Retina (tissue), 1 donor: ENCODE data around the gene FXYD2.
"Not testable (repeated sequence)": the region's sequence is repeated elsewhere in the genome, so short reads cannot be mapped to it uniquely, and the experiment has no call there.

ENCODE experiments used
- DNase-seq: peaks from one replicate; pipeline ENCODE4 v3.0.0-alpha.2; 2016

The FXYD2 gene

GRCh38 chr11:117824571-117825537 lies at the start of gene FXYD2:
FXYD2 (minus strand) TSS chr11:117824744; CDS start chr11:117824678, 66 bp downstream.
- DNase-seq, result no peak

DNA sequence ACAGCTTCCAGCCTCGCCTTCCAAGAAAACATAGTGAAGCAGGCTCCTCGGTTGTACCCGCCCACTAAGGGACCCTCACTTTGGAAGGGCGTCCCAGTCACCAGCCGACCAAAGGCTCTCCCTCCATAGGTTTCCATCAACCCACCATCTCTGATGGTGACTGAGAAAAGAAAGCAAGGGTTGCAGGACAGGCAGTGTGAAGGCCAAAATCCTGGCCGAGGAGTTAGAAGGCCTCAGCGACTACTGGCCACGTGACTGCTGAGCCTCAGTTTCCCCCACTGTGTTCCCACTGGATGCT lies 49.2 kb upstream of the FXYD2 start:
- no peak for DNase-seq

- no peak for DNase-seq
Observed at GRCh38 chr11:117872975-117873827, 48.7 kb upstream of the FXYD2 start.

DNA sequence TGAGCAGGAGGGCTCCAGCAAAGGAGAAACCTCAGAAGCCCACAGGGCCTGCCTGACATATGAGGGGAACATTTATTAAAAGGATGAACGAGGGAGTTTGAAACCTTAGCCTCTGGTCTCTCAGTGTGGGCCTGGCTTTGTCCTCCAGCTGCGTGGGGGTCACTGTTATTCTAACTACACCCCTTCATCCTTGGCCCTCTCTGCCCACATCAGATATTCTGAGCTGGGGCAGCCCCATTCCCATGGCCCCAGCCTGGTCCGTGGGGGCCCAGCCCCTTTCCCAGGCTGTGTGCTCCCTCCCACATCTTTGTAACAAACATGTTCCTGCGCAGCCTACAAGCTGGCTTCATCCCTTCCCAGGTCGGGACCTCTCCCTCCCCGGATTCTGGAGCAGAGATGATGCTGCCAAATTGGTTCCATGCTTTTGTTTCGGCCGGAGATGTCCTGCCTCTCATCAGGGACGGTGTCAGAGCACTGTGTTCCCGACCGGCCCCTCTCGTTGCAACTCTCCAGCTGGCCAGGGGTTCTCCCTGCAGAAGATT lies 47.9 kb upstream of the FXYD2 start:
- DNase-seq, result no peak

GRCh38 chr11:117871784-117872183 lies 47.2 kb upstream of the FXYD2 start:
- DNase-seq, result no peak

DNA sequence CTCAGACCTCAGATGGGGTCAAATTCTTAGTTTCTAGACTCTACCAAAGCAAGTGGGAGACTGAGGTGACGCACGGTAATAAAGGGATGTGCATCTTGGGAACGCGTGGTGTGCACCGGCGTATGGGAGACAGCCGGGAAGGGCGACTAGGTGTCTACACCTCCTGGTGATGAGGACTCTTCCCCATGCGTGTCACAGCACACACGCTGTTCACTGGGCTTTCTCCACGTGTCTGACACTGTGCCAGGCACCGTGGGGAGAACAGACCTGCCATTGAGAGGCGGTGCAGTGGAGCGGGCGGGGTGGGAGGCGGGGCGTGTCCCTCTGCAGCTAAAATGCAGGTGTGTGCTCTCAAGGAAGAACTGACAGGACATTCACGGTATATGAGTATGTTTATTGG lies 46.6 kb upstream of the FXYD2 start:
- no peak for DNase-seq

- peak; percentile 61 for DNase-seq
Observed at GRCh38 chr11:117870103-117870952, 45.8 kb upstream of the FXYD2 start.

DNA sequence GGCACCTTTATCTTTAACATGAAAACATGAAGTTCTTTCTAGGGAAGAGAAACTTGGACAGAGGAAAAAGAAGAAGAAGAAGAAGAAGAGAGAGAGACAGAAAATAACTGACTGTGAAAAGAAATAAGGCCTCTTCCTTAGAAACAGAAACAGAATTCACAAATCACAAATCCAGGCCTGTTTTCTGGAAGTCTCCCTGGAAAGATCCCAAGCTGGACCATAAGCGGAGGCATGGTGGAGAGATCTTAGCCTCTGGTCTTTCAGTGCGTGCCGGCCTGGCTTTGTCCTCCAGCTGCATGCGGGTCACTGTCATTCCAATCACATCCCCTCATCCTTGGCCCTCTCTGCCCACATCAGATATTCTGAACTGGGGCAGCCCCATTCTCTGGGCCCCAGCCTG lies 45.1 kb upstream of the FXYD2 start:
- no peak for DNase-seq

DNA sequence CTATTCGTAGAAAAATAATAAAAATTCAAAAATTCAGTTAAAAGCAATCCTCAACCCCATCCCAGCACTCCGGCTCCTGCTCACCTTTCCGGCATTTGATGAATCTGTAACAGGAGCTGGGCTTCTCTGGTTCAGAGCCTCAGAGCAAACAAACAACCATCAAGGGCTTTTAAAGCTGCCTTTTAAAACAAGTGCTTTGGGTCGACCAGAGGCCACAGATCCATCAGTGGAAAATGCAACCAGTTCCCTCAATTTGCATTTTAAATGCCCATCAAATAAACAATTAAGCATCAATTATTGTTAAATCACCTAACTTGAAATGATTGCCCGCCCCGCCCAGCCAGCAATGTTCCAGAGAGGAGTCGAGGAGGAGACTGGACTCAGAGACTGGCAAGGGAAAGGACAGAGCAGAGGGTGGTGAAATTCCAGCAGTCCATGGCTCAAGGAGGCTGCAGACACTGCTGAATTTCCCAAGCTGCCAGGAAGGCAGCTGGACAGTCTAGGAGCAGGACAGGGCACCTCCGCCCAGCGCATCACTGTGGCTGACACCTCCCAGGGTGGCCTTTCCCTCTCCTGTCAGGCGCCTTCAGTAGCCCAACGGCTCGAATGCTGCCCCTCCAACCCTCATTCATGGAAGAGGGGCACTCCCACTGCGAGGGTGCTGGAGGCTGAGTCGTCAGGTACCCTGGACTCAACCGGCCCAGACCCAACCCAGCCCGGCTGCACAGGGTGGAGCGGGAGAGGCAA lies 44.4 kb upstream of the FXYD2 start:
- DNase-seq, result no peak

DNA sequence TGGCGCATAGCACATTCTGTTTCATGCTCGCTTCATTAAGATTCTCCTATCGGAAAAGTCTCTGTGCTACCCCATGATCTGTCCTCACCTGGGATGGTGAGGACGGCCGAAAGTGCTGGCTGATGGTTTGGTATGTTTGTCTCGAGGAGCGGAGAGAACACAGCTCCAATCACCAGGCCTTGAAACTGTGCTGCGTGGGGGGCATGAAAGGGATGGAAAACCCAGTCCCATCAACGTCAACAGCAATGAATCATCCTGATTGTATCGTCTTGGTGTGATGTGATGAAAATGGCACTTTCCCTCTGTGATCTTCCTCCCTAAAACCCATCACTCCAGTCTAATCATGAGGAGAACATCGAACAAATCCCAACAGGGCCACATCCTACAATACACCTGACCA lies 43.5 kb upstream of the FXYD2 start:
- no peak for DNase-seq

DNA sequence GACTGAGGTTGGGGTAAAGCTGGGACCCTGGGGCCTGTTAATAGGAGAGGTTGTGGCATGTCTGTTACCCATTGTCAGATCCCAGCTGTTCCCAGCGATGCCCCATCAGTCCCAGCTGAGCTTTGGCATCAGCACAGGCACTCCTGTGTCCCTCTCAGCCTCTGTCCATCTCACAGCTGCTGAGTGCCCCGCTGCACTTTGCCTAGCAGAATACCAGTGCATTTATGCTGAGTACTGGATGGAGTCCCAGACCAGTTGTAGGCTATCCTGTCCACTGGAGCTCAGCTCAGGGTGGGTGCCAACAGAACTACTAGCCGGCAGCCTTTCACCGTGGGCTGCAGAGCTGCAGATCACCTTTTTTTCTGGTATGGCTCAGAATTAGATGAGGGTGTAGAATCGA lies 42.0 kb upstream of the FXYD2 start:
- no peak for DNase-seq

- DNase-seq, result not testable (repeated sequence)
Observed at GRCh38 chr11:117865546-117865945, 41.0 kb upstream of the FXYD2 start.

- DNase-seq, result no peak
Observed at GRCh38 chr11:117863383-117863782, 38.8 kb upstream of the FXYD2 start.

DNA sequence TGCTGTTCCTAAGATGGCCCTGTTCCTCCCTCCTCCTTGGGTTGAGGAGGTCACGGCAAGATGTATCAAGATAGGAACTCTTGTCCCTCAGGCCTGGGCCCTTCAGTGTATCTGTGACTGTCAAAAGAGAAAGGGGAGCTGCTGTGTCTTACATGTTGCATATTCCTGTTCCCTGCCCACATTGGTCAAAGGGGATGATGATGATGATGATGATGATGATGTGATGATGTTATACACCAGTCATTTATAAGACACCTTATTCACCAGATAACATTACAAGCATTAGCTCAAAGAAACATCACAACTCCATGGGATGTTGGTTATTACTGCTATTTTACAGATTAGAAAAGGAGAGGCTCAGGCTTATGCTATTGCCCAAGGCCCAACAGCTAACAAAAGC lies 38.2 kb upstream of the FXYD2 start:
- no peak for DNase-seq

DNA sequence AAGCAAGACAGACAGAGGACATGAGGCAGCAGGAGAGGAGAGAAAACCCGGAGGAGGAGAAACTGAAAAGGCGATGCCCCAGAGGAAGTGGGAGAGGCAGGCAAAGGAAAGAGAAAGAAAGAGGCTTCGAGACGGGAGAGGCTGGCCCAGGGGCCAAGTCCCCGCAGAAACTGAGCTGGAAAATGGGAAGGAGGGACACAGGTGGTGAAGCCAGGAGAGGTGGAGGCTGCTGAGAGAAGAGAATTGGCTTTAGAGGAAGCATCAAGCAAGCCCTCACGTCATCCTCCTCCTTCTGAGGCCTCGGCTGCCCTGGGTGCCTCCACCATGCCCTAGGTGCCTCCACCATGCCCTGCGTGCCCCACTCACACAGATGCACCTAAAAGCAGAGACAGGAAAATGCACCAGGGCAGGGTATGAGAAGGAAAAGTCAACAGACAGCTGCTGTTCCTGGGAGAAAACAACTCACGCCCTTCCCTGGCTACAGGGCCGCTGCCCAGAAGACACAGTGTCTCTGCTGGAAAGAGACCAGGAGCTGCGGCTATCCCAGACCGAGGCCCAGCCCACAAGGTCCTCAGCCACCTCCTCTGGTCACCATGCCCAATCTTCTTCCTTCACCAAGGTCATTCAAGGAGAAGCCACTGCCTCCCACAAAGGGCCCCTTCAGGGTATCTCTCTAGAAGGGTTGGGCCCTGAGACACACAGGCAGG lies 37.6 kb upstream of the FXYD2 start:
- no peak for DNase-seq

- DNase-seq, result no peak
Observed at GRCh38 chr11:117861151-117862018, 36.8 kb upstream of the FXYD2 start.

GRCh38 chr11:117860139-117860538 lies 35.6 kb upstream of the FXYD2 start:
- DNase-seq, result no peak

DNA sequence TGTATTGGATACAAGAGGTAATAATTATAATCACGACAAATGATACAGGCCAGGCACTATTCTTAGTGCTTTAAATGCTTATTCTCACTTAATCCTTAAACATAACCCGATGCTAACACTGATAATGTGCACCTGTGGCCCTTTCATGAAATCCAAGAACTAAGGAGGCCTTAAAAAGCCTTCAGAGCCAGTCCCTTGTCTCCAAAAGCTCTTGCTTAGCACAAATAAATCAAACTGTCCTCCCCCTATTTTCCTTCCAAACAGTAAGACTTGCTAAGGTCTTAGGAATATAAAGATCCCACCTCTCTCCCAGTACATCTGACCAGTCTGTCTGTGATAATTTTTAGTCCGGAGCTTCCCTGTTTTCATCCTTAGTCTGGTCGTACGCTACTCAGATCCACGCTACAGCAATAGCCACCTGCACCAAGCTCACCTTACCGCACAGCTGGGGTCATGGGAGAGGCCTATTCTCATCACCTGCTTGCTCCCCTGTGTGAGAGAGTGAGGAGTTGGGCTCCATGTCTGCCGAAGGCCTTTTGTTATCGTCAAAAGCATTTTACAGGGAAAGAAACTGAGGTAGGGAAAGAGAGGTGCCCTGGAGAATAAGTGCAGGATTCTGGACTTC lies 35.1 kb upstream of the FXYD2 start:
- no peak for DNase-seq

DNA sequence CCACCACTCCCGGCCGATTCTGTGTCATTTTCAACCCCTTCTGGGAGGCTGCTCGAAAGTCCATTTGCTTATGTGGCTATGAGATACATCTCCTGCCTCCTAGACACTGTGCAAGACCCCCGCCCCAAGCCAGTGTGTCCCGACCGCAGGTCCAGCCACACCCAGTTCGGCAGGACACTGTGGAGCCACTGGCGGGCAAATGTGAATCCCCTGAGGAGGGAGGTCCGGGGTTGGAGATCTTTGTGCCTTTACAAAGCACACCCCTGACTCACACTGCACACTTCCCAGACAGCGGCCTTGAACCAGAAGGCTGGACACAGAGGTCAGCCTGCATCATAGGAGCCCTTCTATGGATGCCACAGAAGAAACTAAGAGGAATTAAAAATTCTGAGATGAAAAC lies 34.5 kb upstream of the FXYD2 start:
- DNase-seq, result no peak
